Nephron progenitor cell (in vitro differentiated cells): ENCODE measurements around the gene FAM174C.

Experiments used
- DNase-seq: peaks from one replicate; pipeline ENCODE4 v3.0.0; 2021
- H3K27ac Mint-ChIP-seq: 2 replicates; pipeline ENCODE4 v1.8.0; 2021; ENCODE audit warnings: mild to moderate bottlenecking, moderate library complexity, mixed read lengths
- H3K27me3 Mint-ChIP-seq: 2 replicates; pipeline ENCODE4 v1.8.0; 2021; ENCODE audit warnings: mild to moderate bottlenecking, low read depth, mixed read lengths; ENCODE audit not compliant: poor library complexity
- H3K36me3 Mint-ChIP-seq: 2 replicates; pipeline ENCODE4 v1.8.0; 2021; ENCODE audit warnings: low read depth, mixed read lengths
- H3K4me1 Mint-ChIP-seq: 2 replicates; pipeline ENCODE4 v1.8.0; 2021; ENCODE audit warnings: mixed read lengths
- H3K4me3 Mint-ChIP-seq: 2 replicates; pipeline ENCODE4 v1.8.0; 2021; ENCODE audit warnings: mild to moderate bottlenecking, moderate library complexity, mixed read lengths
- H3K9me3 Mint-ChIP-seq: 2 replicates; pipeline ENCODE4 v1.8.0; 2021; ENCODE audit warnings: mild to moderate bottlenecking, moderate library complexity, mixed read lengths
- TF ChIP-seq, protein P1 (sequence below): fragments of 200-600 bp; sonication (generic); IDR thresholded peaks from 2 replicates; pipeline ENCODE4 v1.5.0; 2021; ENCODE audit warnings: antibody characterized with exemption

FAM174C gene

DNA sequence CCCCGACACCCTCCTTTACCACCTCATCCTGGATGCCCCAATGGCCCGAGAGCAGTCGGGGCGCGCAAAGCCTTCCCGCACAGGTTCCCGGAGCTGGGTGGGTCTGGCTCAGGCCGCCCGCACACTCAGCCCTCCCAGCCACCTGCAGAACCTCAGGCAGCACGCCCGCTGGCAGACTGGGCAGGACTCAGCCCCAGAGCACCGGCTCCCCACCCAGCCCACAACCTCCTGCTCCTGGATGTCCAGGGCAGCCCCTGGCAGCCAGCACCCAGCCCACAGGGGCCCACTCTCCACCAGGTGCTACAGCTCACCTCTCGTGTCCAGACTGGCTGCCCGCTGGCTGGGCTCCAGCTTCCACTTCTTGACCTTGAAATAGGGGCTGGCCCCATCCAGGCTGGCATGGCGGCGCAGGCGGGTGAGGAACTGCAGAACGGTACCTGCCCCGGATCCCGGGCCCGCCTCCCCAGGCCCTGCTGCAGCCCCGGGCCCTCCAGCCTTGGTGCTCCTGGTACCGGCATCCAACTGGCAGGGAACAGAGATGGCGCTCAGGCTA, 42.1 kb upstream of the FAM174C start:
- H3K9me3 Mint-ChIP-seq, result no peaks in the 10 kb centered on the region
- peaks cover 15% of the 10 kb centered on the region for H3K4me1 Mint-ChIP-seq
- peaks cover 1% of the 10 kb centered on the region for H3K36me3 Mint-ChIP-seq
- no peak overlapping the region for H3K27ac Mint-ChIP-seq
- DNase-seq, result no peak
- TF ChIP-seq, protein P1, sequence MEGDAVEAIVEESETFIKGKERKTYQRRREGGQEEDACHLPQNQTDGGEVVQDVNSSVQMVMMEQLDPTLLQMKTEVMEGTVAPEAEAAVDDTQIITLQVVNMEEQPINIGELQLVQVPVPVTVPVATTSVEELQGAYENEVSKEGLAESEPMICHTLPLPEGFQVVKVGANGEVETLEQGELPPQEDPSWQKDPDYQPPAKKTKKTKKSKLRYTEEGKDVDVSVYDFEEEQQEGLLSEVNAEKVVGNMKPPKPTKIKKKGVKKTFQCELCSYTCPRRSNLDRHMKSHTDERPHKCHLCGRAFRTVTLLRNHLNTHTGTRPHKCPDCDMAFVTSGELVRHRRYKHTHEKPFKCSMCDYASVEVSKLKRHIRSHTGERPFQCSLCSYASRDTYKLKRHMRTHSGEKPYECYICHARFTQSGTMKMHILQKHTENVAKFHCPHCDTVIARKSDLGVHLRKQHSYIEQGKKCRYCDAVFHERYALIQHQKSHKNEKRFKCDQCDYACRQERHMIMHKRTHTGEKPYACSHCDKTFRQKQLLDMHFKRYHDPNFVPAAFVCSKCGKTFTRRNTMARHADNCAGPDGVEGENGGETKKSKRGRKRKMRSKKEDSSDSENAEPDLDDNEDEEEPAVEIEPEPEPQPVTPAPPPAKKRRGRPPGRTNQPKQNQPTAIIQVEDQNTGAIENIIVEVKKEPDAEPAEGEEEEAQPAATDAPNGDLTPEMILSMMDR, result no peak
- no peak overlapping the region for H3K4me3 Mint-ChIP-seq
- no peaks in the 10 kb centered on the region for H3K27me3 Mint-ChIP-seq

- no peak overlapping the region for H3K4me3 Mint-ChIP-seq
- no peak overlapping the region for H3K27ac Mint-ChIP-seq
Observed at GRCh38 chr19:1234051-1234954, 41.0 kb upstream of the FAM174C start.

GRCh38 chr19:1234955-1235380, 40.4 kb upstream of the FAM174C start:
- no peak overlapping the region for H3K4me3 Mint-ChIP-seq
- H3K36me3 Mint-ChIP-seq, result no peaks in the 10 kb centered on the region

More at GRCh38 chr19:1234051-1234954, 41.0 kb upstream of the FAM174C start:
- Mint-ChIP-seq H3K36me3 (no peaks in the 10 kb centered on the region), H3K27me3 (no peaks in the 10 kb centered on the region), H3K9me3 (no peaks in the 10 kb centered on the region), H3K4me1 (peaks cover 26% of the 10 kb centered on the region)
- TF ChIP-seq, protein P1, result no peak
- DNase-seq, result no peak

GRCh38 chr19:1235625-1236538, 39.4 kb upstream of the FAM174C start:
- peak overlapping the region; percentile 62 for H3K4me3 Mint-ChIP-seq
- TF ChIP-seq, protein P1, result no peak
- no peak for DNase-seq
- no peak overlapping the region for H3K27ac Mint-ChIP-seq
- no peaks in the 10 kb centered on the region for H3K27me3 Mint-ChIP-seq
- no peaks in the 10 kb centered on the region for H3K36me3 Mint-ChIP-seq
- H3K4me1 Mint-ChIP-seq, result peaks cover 29% of the 10 kb centered on the region
- no peaks in the 10 kb centered on the region for H3K9me3 Mint-ChIP-seq

More at GRCh38 chr19:1234955-1235380, 40.4 kb upstream of the FAM174C start:
- peaks cover 29% of the 10 kb centered on the region for H3K4me1 Mint-ChIP-seq
- TF ChIP-seq, protein P1, result no peak
- H3K9me3 Mint-ChIP-seq, result no peaks in the 10 kb centered on the region
- H3K27me3 Mint-ChIP-seq, result no peaks in the 10 kb centered on the region
- DNase-seq, result no peak
- H3K27ac Mint-ChIP-seq, result no peak overlapping the region

DNA sequence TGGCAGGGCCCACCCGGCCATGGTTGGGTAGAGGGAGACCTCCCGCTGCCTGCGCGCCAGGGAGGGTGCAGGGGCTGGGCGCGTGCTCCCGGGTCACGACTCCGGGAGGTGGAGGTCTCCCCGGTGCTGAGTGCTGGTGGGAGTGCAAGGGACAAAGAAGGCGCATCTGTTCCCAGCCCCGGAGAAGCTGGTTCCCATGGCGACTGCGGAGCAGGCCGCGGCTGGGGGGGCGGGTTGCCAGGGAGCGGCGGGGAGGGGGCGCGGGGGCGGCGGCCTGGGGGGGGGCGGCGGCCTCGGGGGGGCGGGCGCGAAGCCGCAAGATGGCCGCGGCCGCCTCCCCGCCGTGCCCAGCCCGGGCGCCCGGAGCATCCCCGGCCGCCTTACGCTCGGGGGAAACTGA, 38.8 kb upstream of the FAM174C start:
- Mint-ChIP-seq H3K27me3 (no peaks in the 10 kb centered on the region), H3K4me1 (peaks cover 30% of the 10 kb centered on the region), H3K4me3 (peak overlapping the region; percentile 62), H3K36me3 (no peaks in the 10 kb centered on the region), H3K9me3 (no peaks in the 10 kb centered on the region), H3K27ac (no peak overlapping the region)
- TF ChIP-seq, protein P1, result no peak
- DNase-seq, result peak; percentile 54
